Lower lobe of right lung (tissue), 2 donors: Measurements from ENCODE around the gene MICAL3. TPM values are rescaled to one million over a fixed set of nuclear protein-coding genes. Genes with fewer than 3 reads are reported as not detected.

Source experiments
- ATAC-seq, 2 donors: fragments of 200-7000 bp; cut with Tn5 transposase; one replicate each; pipeline ENCODE4 v1.9.1; 2020 to 2022; ENCODE audit warnings: mild to moderate bottlenecking in 2 of 2, moderate library complexity in 2 of 2
- DNase-seq: peaks from one replicate; pipeline ENCODE4 v3.0.0-alpha.2; 2020
- H3K27ac ChIP-seq: fragments of 200-600 bp; one replicate; pipeline ENCODE4 v1.8.0; 2022
- H3K27me3 ChIP-seq: fragments of 200-600 bp; one replicate; pipeline ENCODE4 v1.8.0; 2022; ENCODE audit warnings: low read depth
- H3K36me3 ChIP-seq: fragments of 200-600 bp; one replicate; pipeline ENCODE4 v1.8.0; 2022; ENCODE audit warnings: mild to moderate bottlenecking
- H3K4me1 ChIP-seq: fragments of 200-600 bp; one replicate; pipeline ENCODE4 v1.8.0; 2022
- H3K4me3 ChIP-seq: fragments of 200-600 bp; one replicate; pipeline ENCODE4 v1.8.0; 2022; ENCODE audit warnings: mild to moderate bottlenecking
- H3K9me3 ChIP-seq: fragments of 200-600 bp; one replicate; pipeline ENCODE4 v1.8.0; 2022
- intact Hi-C: fragments of 100-400 bp; cut with DNase I; formaldehyde crosslinking; loops from one replicate; pipeline ENCODE4 v1.11.0; 2022
- total RNA-seq: library from RNA; stranded (reverse); fragmentation: NEBNext Ultra II Directional; extraction: Animal tissue kit (Norgen Biotek cat#: 25700); gene quantifications from one replicate; pipeline ENCODE4 v1.2.1, GENCODE V29; 2021
- TF ChIP-seq, protein P1 (sequence below): fragments of 200-600 bp; IDR thresholded peaks from one replicate; pipeline ENCODE4 v1.8.0; 2022; ENCODE audit warnings: antibody characterized with exemption, mild to moderate bottlenecking
- donor health status: DM: no; HTN: yes; CAD: no; lungs with severe emphysema.

The MICAL3 gene
- total RNA-seq, 1 donor from 2014 or later: 23.5 TPM

DNA sequence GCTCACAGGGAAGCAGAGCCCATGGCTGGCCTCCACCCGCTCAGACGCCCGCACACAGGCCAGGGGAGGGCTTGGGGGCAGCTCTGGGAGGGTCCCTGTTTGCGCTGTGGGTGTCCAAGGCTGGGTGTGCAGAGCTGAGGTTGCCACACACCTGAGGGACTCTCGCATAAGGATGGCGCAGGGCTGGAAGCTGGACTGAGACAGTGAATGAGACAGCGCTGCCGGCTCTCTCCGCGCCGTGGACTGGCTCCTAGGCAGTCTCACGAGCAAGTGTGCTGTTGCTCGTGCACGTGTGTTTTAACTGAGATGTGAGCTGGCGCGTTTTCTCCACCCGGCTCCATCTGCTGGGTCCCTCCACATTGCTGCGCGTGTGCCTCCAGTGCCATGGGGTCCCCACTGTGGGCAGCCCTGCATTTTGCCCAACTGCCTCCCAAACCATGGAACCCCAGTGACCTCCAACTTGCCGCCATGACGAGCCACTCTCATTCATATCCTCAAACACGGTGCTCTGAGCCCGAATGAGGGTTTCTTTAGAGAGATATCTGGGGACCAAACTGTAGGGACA is 245.9 kb downstream of the MICAL3 start:
- Histone ChIP-seq H3K27ac (no peak overlapping the region), H3K4me3 (no peak overlapping the region), H3K4me1 (peaks cover 33% of the 10 kb centered on the region), H3K27me3 (peaks cover 4% of the 10 kb centered on the region), H3K36me3 (no peaks in the 10 kb centered on the region), H3K9me3 (no peaks in the 10 kb centered on the region)
- intact Hi-C loops: no loop called here
- DNase-seq: no peak
- TF ChIP-seq, protein P1, sequence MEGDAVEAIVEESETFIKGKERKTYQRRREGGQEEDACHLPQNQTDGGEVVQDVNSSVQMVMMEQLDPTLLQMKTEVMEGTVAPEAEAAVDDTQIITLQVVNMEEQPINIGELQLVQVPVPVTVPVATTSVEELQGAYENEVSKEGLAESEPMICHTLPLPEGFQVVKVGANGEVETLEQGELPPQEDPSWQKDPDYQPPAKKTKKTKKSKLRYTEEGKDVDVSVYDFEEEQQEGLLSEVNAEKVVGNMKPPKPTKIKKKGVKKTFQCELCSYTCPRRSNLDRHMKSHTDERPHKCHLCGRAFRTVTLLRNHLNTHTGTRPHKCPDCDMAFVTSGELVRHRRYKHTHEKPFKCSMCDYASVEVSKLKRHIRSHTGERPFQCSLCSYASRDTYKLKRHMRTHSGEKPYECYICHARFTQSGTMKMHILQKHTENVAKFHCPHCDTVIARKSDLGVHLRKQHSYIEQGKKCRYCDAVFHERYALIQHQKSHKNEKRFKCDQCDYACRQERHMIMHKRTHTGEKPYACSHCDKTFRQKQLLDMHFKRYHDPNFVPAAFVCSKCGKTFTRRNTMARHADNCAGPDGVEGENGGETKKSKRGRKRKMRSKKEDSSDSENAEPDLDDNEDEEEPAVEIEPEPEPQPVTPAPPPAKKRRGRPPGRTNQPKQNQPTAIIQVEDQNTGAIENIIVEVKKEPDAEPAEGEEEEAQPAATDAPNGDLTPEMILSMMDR: no peak
- no peak for ATAC-seq

DNA sequence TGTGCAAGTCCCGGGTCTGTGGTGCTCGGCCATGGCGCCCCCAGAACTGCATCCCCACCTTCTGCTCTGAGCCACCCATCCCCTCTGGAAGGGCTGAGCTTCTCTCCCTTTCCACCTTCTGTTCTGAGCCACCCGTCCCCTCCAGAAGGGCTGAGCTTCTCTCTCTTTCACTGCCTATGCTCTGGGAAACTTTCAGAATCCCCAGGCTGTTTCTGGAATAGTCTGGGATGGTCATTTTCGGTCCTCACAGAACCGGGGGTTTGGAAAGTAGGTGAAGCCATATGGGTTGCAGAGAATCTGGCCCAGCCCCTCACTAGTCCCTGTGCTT is 246.7 kb downstream of the MICAL3 start:
- Histone ChIP-seq H3K36me3 (no peaks in the 10 kb centered on the region), H3K27ac (peak overlapping the region; percentile 86), H3K9me3 (no peaks in the 10 kb centered on the region), H3K4me3 (peak overlapping the region; percentile 45), H3K4me1 (peaks cover 41% of the 10 kb centered on the region), H3K27me3 (peaks cover 4% of the 10 kb centered on the region)
- ATAC-seq: no peak
- DNase-seq: no peak
- intact Hi-C loops: no loop called here
- TF ChIP-seq, protein P1: no peak

DNA sequence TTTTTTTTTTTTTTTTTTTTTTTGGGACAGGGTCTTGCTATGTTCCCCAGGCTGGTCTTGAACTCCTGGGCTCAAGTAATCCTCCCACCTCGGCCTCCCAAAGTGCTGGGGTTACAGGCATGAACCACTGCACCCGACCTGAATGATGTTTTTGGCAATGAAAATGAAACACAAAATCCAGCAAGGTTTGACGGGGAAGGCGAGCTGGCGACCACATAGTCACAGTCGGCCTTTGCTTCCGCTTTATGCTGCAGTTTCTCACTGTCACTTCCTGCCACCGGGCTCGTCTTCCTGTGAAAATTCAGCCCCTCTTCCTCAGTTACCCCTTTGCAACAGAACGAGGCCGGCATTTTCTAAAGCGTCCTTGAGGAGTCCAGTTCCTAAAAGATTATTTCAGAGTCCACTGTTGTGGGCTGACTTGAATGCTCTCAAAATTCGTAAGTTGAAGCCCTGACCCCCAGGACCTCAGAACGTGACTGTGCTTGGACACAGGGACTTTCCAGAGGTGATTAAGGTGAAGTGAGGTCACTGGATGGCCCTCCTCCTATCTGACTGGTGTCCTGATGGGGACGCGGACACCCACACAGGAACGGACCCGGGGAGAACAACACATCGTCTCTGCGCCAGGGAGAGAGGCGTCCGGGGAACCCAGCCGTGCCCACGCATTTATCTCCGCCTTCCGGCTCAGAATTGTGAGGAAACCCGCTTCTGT is 247.2 kb downstream of the MICAL3 start:
- peaks cover 45% of the 10 kb centered on the region for H3K4me1 ChIP-seq

DNA sequence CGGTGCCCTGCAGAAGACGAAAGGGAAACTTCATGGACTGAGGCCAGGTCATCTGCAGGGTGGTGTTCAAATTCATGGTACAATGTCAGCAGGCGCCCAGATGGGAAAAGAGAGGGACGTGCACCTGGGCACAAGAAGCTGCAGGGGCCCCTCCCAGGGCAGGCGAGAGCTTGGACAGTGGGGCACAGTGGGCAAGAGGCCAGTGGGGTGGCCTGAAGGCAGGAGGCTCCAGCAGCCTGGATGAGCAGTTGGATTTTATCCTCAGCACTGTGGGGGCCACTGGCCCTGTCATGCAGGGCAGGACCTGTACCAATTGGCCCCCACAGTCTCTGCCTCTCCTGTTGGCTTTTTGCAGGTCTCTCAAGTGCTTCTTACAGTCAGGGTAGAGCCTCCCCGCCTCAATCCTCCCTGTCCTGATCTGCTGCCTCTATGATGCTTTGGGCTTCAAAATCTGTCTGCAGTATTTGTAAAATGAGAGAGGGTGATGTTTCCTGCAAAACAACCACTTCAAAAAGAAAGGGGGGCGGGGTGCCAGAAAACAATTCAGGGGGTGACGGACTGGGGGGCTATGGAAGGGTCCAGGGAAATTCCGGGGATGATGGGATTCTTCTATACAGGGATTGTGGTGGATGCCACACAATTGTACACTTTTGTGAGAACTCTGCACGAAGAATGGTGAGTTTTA is 248.4 kb downstream of the MICAL3 start:
- DNase-seq (no peak), ATAC-seq (no peak)
- no peak overlapping the region for H3K27ac ChIP-seq
- H3K9me3 ChIP-seq: no peaks in the 10 kb centered on the region
- intact Hi-C loops: no loop called here
- H3K36me3 ChIP-seq: no peaks in the 10 kb centered on the region
- no peaks in the 10 kb centered on the region for H3K27me3 ChIP-seq
- H3K4me1 ChIP-seq: peaks cover 38% of the 10 kb centered on the region
- TF ChIP-seq, protein P1: no peak
- no peak overlapping the region for H3K4me3 ChIP-seq

More for the DNA sequence above, 247.2 kb downstream of the MICAL3 start:
- DNase-seq (peak; percentile 75), ATAC-seq (peak in 1 of 2 donors; percentile 45)
- TF ChIP-seq, protein P1: no peak
- H3K27ac ChIP-seq: peak overlapping the region; percentile 86
- H3K36me3 ChIP-seq: no peaks in the 10 kb centered on the region
- H3K4me3 ChIP-seq: peak overlapping the region; percentile 45
- intact Hi-C loops: no loop called here
- no peaks in the 10 kb centered on the region for H3K9me3 ChIP-seq
- H3K27me3 ChIP-seq: peaks cover 4% of the 10 kb centered on the region

DNA sequence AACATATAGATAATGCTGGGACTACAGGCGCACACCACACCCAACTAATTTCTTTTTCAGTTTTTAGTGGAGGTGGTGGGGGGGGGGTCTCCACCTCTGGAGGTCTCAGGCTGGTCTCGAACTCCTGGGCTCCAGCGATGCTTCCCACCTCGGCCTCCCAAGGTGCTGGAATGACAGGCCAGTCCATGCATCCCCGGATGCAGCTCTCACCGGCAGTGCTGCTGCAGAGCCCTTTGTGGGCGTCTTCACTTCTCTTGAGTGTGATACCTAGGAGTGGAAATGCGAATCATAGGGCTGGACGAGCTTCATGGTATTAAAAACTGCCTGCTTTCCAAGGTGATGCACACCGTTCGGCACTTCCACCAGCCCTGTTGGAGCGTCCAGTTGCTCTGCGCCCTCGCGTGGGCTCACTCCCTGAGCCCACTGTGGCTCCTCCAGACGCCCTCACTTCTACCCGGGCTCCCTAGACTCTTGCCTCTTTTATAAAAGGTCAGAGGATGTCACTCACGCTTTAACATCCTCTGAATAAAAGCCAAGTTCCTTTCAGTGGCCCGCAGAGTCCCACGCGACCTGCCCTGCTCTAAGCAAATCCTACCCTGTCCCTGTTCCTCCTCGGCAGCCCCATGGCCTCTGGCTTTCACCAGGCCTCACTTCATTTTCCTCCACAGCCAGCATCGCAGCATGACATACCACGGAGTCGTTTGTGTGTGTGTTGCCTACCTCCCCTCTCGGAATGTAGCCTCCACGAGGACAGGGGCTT is 249.3 kb downstream of the MICAL3 start:
- Histone ChIP-seq H3K27ac (no peak overlapping the region), H3K36me3 (no peaks in the 10 kb centered on the region), H3K4me1 (peaks cover 43% of the 10 kb centered on the region), H3K27me3 (no peaks in the 10 kb centered on the region), H3K9me3 (no peaks in the 10 kb centered on the region), H3K4me3 (peak overlapping the region; percentile 75)
- ATAC-seq: no peak
- intact Hi-C loops: no loop called here
- no peak for DNase-seq
- TF ChIP-seq, protein P1: no peak
